OCI-LY7 (cell line): ENCODE results near the gene PRKN. TPM values are rescaled to one million over a fixed set of nuclear protein-coding genes. Genes with fewer than 3 reads are reported as not detected.

Experiments
- BruUV-seq: library from RNA; stranded (reverse); fragments of 400-500 nt; replicated peaks from 2 replicates; lab custom pipeline; 2021; lab: Mats Ljungman, UMichigan
- CTCF ChIA-PET: fragments of 300-600 bp; sonication (Branson Sonifier 250); formaldehyde crosslinking; loops from one replicate; lab custom pipeline; 2022; ENCODE audit warnings: antibody characterized with exemption; ENCODE audit not compliant: unreplicated experiment; lab: Charles Lee
- POLR2A ChIA-PET: fragments of 300-600 bp; sonication (Branson Sonifier 250); formaldehyde crosslinking; loops from one replicate; lab custom pipeline; 2022; ENCODE audit warnings: antibody characterized with exemption; lab: Charles Lee
- DNase-seq: peaks from one replicate; pipeline ENCODE4 v3.0.0-alpha.2; 2015; ENCODE audit warnings: low spot score
- H2AFZ ChIP-seq: fragments of 200-600 bp; sonication (generic), shearing (Covaris generic); 2 replicates; pipeline ENCODE4 v1.6.1; 2014; ENCODE audit warnings: mild to moderate bottlenecking, antibody characterized with exemption, low read length, moderate library complexity
- H3K27ac ChIP-seq: fragments of 200-600 bp; sonication (generic); 2 replicates; pipeline ENCODE4 v1.5.1; 2014; ENCODE audit warnings: mixed run types, low read depth, mild to moderate bottlenecking, moderate library complexity, low read length, inconsistent platforms; ENCODE audit not compliant: poor library complexity, severe bottlenecking
- H3K36me3 ChIP-seq: fragments of 200-600 bp; sonication (generic); 2 replicates; pipeline ENCODE4 v1.6.1; 2014; ENCODE audit warnings: mild to moderate bottlenecking, antibody characterized with exemption, low read length, moderate library complexity, mixed read lengths; ENCODE audit not compliant: insufficient read depth
- H3K4me1 ChIP-seq: fragments of 200-600 bp; sonication (generic); 2 replicates; pipeline ENCODE4 v1.5.1; 2014; ENCODE audit warnings: mild to moderate bottlenecking, low read length; ENCODE audit not compliant: insufficient read depth, poor library complexity, severe bottlenecking
- H3K4me2 ChIP-seq: fragments of 200-600 bp; sonication (generic); 2 replicates; pipeline ENCODE4 v1.6.1; 2014; ENCODE audit warnings: mild to moderate bottlenecking, low read length
- H3K4me3 ChIP-seq: fragments of 200-600 bp; sonication (generic); 2 replicates; pipeline ENCODE4 v1.5.1; 2014; ENCODE audit warnings: mild to moderate bottlenecking, low read depth, low read length; ENCODE audit not compliant: poor library complexity, severe bottlenecking
- H3K79me2 ChIP-seq: fragments of 200-600 bp; sonication (generic); 2 replicates; pipeline ENCODE4 v1.6.1; 2016; ENCODE audit warnings: low read depth, mild to moderate bottlenecking, low read length, moderate library complexity, mixed read lengths; ENCODE audit not compliant: insufficient read depth
- H3K9me2 ChIP-seq: fragments of 200-600 bp; sonication (generic); 2 replicates; pipeline ENCODE4 v1.6.1; 2016; ENCODE audit warnings: mild to moderate bottlenecking, low read length, mixed read lengths; ENCODE audit not compliant: insufficient read depth
- H3K9me3 ChIP-seq: fragments of 200-600 bp; sonication (generic); 2 replicates; pipeline ENCODE4 v1.6.1; 2014; ENCODE audit warnings: mild to moderate bottlenecking, mixed run types, low read length, mixed read lengths
- H4K20me1 ChIP-seq: fragments of 200-600 bp; sonication (generic); 2 replicates; pipeline ENCODE4 v1.6.1; 2014; ENCODE audit warnings: mild to moderate bottlenecking, antibody characterized with exemption, low read length, moderate library complexity, mixed read lengths; ENCODE audit not compliant: insufficient read depth
- EZH2phosphoT487 ChIP-seq: fragments of 200-600 bp; sonication (generic); IDR thresholded peaks from 2 replicates; pipeline ENCODE4 v1.6.1; 2018; ENCODE audit warnings: low read depth, borderline replicate concordance, mild to moderate bottlenecking, mixed run types, antibody characterized with exemption, low read length, moderate library complexity, mixed read lengths
- intact Hi-C: fragments of 100-400 bp; cut with micrococcal nuclease; formaldehyde crosslinking; loops from one replicate; pipeline ENCODE4 v1.10.0; 2022; ENCODE audit not compliant: unreplicated experiment
- total RNA-seq, 2 experiments: library from RNA; depleted of rRNA in 1 of 2; stranded (reverse); fragments of >200 nt in 1 of 2; shearing (Covaris generic) in 1 of 2; gene quantifications; 2 replicates each; pipeline ENCODE4 v1.2.3, GENCODE V29; 2014 to 2022
- TF ChIP-seq, protein P1 (sequence below): fragments of 200-600 bp; sonication (generic); conservative IDR thresholded peaks from 2 replicates; pipeline ENCODE4 v1.5.1; 2014; ENCODE audit warnings: mild to moderate bottlenecking, antibody characterized with exemption, low read length, moderate library complexity, mixed read lengths

PRKN gene
- total RNA-seq, 2 experiments from 2014 or later = 1.3 to 2.0 TPM

- H3K4me3 ChIP-seq = no peak overlapping the region
- no peaks in the 10 kb centered on the region for H3K9me3 ChIP-seq
- no peaks in the 10 kb centered on the region for H4K20me1 ChIP-seq
- no peaks in the 10 kb centered on the region for H3K4me1 ChIP-seq
- H3K9me2 ChIP-seq = no peaks in the 10 kb centered on the region
- ChIA-PET CTCF (no interaction called here), POLR2A (interaction anchor here (0.6 kb wide), 1 partner anchor 631 kb away, joined by 3 read pairs; no protein-coding TSS in a partner anchor)
- BruUV-seq = no TSS peak
- DNase-seq = no peak
- no peak overlapping the region for H3K4me2 ChIP-seq
- no peak overlapping the region for H2AFZ ChIP-seq
- H3K36me3 ChIP-seq = no peaks in the 10 kb centered on the region
- no peak overlapping the region for H3K27ac ChIP-seq
- intact Hi-C loops = no loop called here
- H3K79me2 ChIP-seq = no peaks in the 10 kb centered on the region
- TF ChIP-seq, protein P1, sequence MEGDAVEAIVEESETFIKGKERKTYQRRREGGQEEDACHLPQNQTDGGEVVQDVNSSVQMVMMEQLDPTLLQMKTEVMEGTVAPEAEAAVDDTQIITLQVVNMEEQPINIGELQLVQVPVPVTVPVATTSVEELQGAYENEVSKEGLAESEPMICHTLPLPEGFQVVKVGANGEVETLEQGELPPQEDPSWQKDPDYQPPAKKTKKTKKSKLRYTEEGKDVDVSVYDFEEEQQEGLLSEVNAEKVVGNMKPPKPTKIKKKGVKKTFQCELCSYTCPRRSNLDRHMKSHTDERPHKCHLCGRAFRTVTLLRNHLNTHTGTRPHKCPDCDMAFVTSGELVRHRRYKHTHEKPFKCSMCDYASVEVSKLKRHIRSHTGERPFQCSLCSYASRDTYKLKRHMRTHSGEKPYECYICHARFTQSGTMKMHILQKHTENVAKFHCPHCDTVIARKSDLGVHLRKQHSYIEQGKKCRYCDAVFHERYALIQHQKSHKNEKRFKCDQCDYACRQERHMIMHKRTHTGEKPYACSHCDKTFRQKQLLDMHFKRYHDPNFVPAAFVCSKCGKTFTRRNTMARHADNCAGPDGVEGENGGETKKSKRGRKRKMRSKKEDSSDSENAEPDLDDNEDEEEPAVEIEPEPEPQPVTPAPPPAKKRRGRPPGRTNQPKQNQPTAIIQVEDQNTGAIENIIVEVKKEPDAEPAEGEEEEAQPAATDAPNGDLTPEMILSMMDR = no peak
- no peak for TF ChIP-seq EZH2phosphoT487
Measured at GRCh38 chr6:161359618-161359945, 1368.0 kb downstream of the PRKN start.

GRCh38 chr6:161356167-161356854 lies 1371.3 kb downstream of the PRKN start:
- no peak for DNase-seq
- Histone ChIP-seq H3K4me1 (no peaks in the 10 kb centered on the region), H3K79me2 (no peaks in the 10 kb centered on the region), H3K4me3 (no peak overlapping the region), H3K36me3 (no peaks in the 10 kb centered on the region), H2AFZ (no peak overlapping the region), H3K27ac (no peak overlapping the region), H4K20me1 (no peaks in the 10 kb centered on the region), H3K9me3 (no peaks in the 10 kb centered on the region), H3K4me2 (no peak overlapping the region), H3K9me2 (no peaks in the 10 kb centered on the region)
- BruUV-seq = no TSS peak
- POLR2A ChIA-PET = no interaction called here
- TF ChIP-seq, protein P1 = no peak
- TF ChIP-seq EZH2phosphoT487 = no peak
- CTCF ChIA-PET = no interaction called here
- intact Hi-C loops = no loop called here

DNA sequence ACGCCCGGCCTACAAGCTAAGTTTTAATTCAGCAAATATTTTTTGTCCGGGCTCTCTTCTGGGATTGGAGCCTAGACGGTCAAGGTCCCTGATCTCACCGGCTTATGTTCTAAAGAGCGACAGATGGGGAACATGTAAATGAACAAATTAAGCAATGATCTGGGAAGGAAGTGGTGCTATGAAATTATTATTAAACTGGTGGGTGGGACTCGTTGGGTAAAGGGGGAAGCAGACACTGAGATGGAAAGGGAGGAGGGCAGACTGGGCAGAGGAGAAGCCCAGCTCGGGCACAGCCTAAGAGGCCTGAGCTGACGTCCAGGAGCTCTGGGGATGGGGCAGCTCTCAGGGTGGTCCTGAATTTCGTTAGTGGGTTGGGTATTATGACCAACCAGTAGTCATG lies 1371.9 kb downstream of the PRKN start:
- Histone ChIP-seq H3K36me3 (no peaks in the 10 kb centered on the region), H3K9me3 (no peaks in the 10 kb centered on the region)
- BruUV-seq = no TSS peak

More for the DNA sequence above, 1371.9 kb downstream of the PRKN start:
- no peaks in the 10 kb centered on the region for H3K9me2 ChIP-seq
- H3K4me2 ChIP-seq = no peak overlapping the region
- intact Hi-C loops = no loop called here
- no peak overlapping the region for H2AFZ ChIP-seq
- no peak overlapping the region for H3K27ac ChIP-seq
- H4K20me1 ChIP-seq = no peaks in the 10 kb centered on the region
- no peak overlapping the region for H3K4me3 ChIP-seq
- no peak for DNase-seq
- ChIA-PET CTCF (no interaction called here), POLR2A (no interaction called here)
- no peaks in the 10 kb centered on the region for H3K4me1 ChIP-seq
- no peak for TF ChIP-seq EZH2phosphoT487
- TF ChIP-seq, protein P1 = no peak
- no peaks in the 10 kb centered on the region for H3K79me2 ChIP-seq
